ENCODE measurements around the gene ZNF474.

ZNF474 gene

GRCh38 chr5:122119205-122119604 is 10.1 kb upstream of the ZNF474 start:
- no peak for DNase-seq

GRCh38 chr5:122120493-122120892 is 8.9 kb upstream of the ZNF474 start:
- DNase-seq = no peak

GRCh38 chr5:122120957-122121356 is 8.4 kb upstream of the ZNF474 start:
- DNase-seq = no peak

DNA sequence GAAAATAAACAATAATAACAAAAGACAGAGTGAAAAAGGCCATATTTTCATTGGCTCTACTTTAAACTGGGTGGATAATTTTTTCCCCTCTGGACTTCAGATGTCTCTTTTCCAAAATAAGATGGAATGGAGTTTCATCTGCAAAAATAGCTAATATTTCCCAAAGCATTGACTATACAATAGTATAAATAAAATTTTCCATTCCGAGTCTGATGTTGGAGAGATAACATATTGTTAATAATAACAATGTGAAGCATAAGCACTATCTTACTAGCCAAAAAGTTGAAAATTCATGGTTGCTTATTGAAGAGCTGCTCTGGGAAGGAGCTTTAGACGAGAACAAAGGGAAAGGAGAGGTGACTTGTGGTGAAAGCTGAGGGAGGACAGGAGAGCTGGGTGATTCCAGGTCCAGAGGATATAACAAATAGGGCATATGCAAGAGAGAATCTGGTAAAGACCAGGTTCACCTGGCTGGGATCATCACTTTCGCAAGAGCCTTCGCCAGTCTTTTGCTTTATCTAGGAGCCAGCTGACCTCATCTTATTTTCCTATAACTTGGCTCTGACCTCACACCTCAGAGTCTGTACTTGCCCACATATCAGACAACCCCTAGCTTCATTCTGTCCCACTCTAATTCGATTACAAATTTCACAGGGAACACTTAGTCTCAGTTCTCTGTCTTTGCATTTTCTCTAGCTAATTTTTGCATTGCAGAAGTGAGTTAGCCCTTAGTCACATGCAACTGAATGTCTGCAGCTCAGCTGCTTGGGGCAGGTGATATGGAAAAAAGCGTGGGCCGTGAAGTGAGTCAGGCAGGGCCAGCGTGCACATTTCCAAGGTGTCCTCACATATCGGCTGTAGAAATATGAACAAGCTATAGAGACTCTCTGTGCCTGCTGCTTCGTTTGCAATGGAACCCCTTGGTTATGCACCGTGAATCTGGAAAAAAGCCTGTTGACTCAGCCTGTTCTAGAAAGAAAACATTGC is 7.6 kb upstream of the ZNF474 start:
- DNase-seq = no peak

DNA sequence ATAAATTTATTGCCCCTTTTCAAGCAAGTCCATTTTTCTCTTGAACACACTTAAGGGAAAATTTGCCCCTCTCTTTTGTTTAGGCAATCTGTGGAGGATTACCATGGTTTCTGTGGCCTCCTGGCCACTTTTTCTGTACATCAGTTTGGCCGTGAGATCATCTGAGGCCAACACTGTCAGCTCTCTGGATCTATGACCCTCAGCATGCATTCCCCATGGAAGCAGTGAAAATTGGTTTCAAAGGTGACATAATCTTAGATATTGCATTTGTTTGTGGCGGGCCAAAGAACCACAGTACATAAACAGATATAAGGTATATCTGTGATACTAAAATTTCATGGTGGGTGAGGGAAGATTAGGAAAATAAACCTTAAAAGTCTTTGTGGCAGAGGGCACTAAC is 4.6 kb upstream of the ZNF474 start:
- DNase-seq = no peak

GRCh38 chr5:122126177-122126755 is 3.1 kb upstream of the ZNF474 start:
- no peak for DNase-seq

GRCh38 chr5:122126756-122127321 is 2.5 kb upstream of the ZNF474 start:
- DNase-seq = no peak

DNA sequence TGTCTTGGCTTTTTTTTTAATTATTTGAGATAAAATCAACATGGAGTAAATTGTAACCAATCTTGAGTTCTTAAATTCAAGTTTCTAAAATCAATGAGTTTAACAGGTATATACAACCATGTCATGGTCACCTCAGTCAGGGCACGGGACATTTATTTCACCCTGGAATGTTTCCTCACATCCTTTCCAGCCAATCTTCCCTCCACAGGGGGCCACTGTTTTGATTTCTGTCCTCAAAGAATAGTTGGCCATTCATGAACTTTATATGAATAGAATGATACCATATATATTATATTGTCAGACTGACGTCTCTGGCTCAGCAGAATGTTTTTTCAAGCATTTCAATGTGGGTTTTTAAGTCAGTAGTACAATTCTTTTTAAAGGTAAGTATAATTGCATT is 806 bp downstream of the ZNF474 start:
- no peak for DNase-seq

DNA sequence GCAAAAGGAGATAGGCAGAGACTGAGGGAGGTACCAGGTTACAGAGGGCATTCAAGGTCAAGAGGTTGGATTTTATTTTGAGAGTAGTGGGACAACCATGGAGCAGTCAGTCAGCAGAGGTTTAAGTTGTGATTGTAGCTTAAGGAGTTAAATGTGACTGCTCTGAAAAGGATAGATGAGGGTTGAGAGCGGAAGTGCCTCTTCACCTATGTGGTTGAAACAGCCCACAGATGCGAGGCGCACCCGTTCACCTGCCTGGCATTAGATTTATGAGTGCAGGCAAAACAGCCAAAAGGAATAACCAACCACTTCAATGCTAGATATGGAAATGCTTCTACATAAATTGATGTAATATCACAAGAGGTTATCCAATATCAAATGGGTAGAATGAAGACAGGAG is 8.4 kb downstream of the ZNF474 start:
- no peak for DNase-seq

DNA sequence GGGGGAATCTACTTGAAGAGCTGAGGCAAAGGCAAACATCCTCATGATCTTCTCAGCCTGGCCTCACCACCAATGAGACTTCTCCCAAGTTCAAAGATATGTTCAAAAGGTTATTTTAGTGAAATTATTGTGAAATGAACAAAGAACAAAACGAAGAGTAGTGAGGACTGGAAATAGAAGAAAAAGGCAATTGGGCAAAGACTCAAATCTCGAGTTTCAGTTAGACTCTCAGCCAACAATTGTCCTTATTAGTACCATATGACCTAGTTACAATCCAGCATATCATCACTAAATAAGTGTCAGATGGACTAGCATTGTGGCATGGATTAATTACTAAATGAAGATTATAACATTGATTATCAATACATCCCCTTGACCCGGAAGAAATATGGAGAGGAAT is 9.0 kb downstream of the ZNF474 start:
- DNase-seq = no peak

DNA sequence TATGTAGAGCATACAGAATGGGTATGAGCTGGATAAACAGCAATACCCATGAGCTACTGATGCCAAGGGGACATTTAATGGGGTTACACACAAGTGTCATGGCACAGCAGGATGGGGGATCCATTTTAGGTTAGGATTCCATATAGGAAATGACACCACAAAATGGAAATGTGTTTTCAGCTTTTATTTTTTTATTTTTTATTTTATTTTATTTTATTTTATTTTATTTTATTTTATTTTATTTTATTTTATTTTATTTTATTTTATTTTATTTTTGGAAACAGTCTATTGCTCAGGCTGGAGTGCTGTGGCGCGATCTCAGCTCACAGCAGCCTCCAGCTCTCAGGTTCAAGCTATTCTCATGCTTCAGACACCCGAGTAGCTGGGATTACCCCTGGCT is 11.6 kb downstream of the ZNF474 start:
- DNase-seq = no peak

DNA sequence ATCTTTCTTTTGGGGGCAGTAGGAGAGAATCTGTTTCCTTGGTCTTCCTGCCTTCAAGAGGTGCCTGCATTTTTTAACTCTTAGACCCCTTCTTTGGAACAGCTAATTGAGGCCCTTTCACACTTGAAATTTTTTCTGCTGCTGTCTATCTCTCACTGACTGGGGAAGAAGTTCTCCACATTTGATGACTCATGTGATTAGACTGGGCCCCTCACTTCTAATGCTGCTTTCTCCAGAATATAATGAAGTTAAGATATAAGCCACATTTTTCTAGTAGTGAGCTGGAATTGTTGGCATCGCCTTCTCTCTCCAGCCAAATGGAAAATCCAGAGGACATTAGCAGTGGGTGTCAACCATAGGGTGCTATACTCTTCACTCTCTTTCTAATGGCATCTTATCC is 12.4 kb downstream of the ZNF474 start:
- DNase-seq = no peak

DNA sequence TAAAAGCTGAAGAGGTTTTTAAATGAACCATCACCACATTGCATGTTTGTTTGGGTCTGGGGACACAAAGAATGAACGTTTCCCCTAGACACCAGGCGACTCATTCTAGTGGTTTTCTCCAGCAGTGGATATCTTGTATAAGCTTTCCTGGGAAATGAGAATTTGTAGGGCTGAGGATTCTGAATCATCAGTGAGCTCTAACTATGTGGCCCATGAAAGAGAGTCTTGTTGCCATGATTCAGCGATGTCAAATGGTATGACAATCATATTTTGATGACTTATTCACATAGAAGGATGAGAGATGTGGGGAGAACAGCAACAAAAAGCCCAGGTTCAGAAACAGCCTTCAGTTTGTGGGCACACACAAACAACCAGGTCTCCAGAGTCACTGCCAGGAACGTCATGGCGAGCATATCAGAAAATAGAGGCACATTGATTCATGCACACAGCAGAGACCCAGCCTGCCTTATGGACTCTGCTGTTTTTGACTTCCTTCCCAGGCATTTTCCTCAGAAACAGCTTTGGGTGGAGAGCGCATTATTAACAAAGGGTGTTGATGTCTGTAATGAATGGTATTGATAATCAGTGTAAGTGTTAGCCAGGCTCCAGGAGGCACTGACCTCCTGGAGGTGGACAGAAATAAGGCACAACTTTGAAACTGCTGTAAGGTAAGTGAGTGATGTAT is 13.3 kb downstream of the ZNF474 start:
- DNase-seq = no peak

DNA sequence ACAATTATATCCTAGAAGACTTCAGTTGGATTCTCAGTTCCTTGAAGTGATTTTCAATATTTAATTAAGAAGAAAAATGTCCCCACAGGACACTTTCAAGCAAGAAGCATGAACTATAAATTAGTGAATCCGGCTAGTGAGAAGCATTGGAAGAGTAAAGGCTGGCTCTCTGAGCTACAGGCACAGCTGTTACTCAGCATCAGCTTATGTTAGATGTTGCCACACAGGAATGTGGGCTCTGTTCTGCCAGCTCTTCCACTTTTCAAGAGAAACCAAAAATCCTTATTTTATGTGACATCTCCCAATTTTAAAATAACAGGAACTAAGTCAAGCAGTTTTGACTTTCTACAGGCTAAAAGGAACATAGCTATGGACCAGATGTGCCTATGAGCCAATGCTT is 14.9 kb downstream of the ZNF474 start:
- DNase-seq = peak; percentile 20

GRCh38 chr5:122145906-122146305 is 16.6 kb downstream of the ZNF474 start:
- DNase-seq = peak; percentile 64

DNA sequence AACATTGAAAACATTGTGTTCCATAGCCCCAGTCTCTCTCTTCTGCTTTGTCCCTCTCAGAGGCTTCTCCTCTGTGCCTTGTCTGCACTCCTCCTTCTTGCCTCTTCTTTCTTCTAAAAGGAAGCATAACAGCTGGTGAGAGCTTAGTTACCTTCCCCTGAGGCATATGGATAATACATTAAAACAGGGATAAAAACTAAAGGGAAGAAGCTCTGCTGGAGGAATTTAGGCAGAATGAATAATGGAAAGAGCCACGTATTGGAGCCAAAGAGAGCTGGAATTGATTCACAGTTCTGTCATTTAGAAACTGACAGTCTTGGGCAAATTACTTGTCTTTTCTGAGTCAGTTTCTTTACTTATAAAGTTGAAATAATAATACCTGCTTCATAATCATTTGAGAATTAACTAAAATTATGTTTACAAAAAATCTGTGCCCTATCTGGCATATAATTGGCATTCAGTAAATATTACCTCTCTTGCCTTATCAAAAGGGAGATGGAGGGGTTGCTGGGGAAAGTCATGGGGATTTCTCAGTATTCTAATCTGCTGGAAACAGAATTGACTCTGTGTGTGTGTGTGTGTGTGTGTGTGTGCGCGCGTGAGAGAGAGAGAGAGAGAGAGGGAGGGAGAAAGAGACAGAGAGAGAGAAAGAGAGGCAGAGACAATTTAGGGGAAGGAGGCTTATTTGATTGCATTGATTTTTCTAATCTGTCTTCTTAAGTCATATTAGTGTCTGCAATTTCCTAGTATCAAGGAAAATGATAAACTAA is 20.2 kb downstream of the ZNF474 start:
- DNase-seq = peak; percentile 76

DNA sequence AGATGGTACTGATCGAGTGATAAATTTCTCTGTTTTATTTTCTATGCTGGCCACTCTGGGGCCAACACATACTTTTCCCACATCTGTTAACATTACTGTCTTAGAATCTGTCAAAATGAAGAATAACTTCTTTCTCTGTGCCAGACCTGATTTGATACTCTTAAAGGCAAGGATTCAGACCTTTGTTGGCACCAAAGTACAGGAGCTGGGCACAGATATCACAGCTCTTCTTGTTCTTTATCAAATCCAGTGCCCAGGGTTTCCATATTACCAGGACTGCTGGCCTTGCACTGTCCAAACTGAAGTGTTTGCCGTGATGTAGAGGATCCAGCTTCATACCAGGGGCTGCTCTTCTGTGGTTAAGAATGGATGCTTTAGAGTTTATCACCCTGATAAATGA is 20.9 kb downstream of the ZNF474 start:
- DNase-seq = peak; percentile 30

- no peak for DNase-seq
Measured at GRCh38 chr5:122151640-122152039, 22.3 kb downstream of the ZNF474 start.

DNA sequence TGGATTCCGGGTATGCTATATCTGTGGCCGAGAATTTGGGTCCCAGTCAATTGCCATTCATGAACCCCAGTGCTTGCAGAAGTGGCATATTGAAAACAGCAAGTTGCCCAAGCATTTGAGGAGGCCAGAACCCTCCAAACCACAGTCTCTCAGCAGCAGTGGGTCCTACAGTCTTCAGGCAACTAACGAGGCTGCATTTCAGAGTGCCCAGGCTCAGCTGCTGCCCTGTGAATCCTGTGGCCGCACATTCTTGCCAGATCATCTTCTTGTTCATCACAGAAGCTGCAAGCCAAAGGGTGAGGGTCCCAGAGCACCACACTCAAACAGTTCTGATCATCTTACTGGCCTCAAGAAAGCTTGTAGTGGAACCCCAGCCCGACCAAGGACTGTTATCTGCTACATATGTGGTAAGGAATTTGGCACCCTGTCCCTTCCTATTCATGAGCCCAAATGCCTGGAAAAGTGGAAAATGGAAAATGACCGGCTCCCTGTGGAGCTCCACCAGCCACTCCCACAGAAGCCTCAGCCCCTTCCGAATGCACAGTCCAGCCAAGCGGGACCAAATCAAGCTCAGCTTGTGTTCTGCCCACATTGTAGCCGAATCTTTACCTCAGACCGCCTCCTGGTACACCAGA is 23.0 kb downstream of the ZNF474 start:
- DNase-seq = no peak

GRCh38 chr5:122153230-122153629 is 23.9 kb downstream of the ZNF474 start:
- DNase-seq = no peak

GRCh38 chr5:122153774-122154173 is 24.4 kb downstream of the ZNF474 start:
- DNase-seq = peak; percentile 59

GRCh38 chr5:122154491-122154890 is 25.1 kb downstream of the ZNF474 start:
- no peak for DNase-seq
